Measurements from ENCODE around the gene ZNF765.
A peak's percentile ranks its signal among the peaks of the same experiment; 100 is the strongest.
"Not testable (repeated sequence)": the region's sequence is repeated elsewhere in the genome, so short reads cannot be mapped to it uniquely, and the experiment has no call there.

Gene ZNF765

GRCh38 chr19:53455828-53456227 is 60.9 kb downstream of the ZNF765 start:
- H3K36me3 Mint-ChIP-seq = peaks cover 49% of the 10 kb centered on the region

GRCh38 chr19:53460131-53460721 is 65.3 kb downstream of the ZNF765 start:
- H3K9me3 Mint-ChIP-seq = peaks cover 46% of the 10 kb centered on the region
- H3K27ac Mint-ChIP-seq = not testable (repeated sequence)

More at GRCh38 chr19:53455828-53456227, 60.9 kb downstream of the ZNF765 start:
- Mint-ChIP-seq H3K9me3 (peaks cover 34% of the 10 kb centered on the region), H3K4me1 (no peaks in the 10 kb centered on the region), H3K27ac (no peak overlapping the region), H3K4me3 (no peak overlapping the region)
- ATAC-seq (no peak), DNase-seq (ENCODE audit: low spot score in 2 of 2) (no peak)

GRCh38 chr19:53461866-53462265 is 66.9 kb downstream of the ZNF765 start:
- ATAC-seq (no peak), DNase-seq (ENCODE audit: low spot score in 2 of 2) (no peak)
- no peaks in the 10 kb centered on the region for H3K4me1 Mint-ChIP-seq
- peaks cover 33% of the 10 kb centered on the region for H3K9me3 Mint-ChIP-seq
- no peak overlapping the region for H3K4me3 Mint-ChIP-seq
- no peaks in the 10 kb centered on the region for H3K36me3 Mint-ChIP-seq
- no peak overlapping the region for H3K27ac Mint-ChIP-seq

More at GRCh38 chr19:53460131-53460721, 65.3 kb downstream of the ZNF765 start:
- not testable (repeated sequence) for H3K4me3 Mint-ChIP-seq; DNase-seq (ENCODE audit: low spot score in 2 of 2); H3K4me1 Mint-ChIP-seq; ATAC-seq; H3K36me3 Mint-ChIP-seq

GRCh38 chr19:53462861-53463260 is 67.9 kb downstream of the ZNF765 start:
- no peak overlapping the region for H3K27ac Mint-ChIP-seq
- no peaks in the 10 kb centered on the region for H3K36me3 Mint-ChIP-seq
- no peaks in the 10 kb centered on the region for H3K4me1 Mint-ChIP-seq
- H3K9me3 Mint-ChIP-seq = peaks cover 29% of the 10 kb centered on the region
- no peak overlapping the region for H3K4me3 Mint-ChIP-seq
- DNase-seq (ENCODE audit: low spot score in 2 of 2) (no peak), ATAC-seq (no peak)

GRCh38 chr19:53463263-53463662 is 68.3 kb downstream of the ZNF765 start:
- peaks cover 4% of the 10 kb centered on the region for H3K4me1 Mint-ChIP-seq
- H3K27ac Mint-ChIP-seq = no peak overlapping the region
- ATAC-seq = no peak
- no peaks in the 10 kb centered on the region for H3K36me3 Mint-ChIP-seq
- no peak for DNase-seq (ENCODE audit: low spot score in 2 of 2)
- peaks cover 27% of the 10 kb centered on the region for H3K9me3 Mint-ChIP-seq
- no peak overlapping the region for H3K4me3 Mint-ChIP-seq

- H3K27ac Mint-ChIP-seq = no peak overlapping the region
Measured at GRCh38 chr19:53466726-53467484, 72.0 kb downstream of the ZNF765 start.

GRCh38 chr19:53467485-53468262 is 72.7 kb downstream of the ZNF765 start, which contains the start of gene ZNF813:
TSS of gene ZNF813 (plus strand) at chr19:53467733. CDS start at chr19:53483823, 16,090 bp downstream.
- H3K4me1 Mint-ChIP-seq = peaks cover 8% of the 10 kb centered on the region
- H3K4me3 Mint-ChIP-seq = peak within 1 kb of the TSS; percentile 78
- H3K36me3 Mint-ChIP-seq = peaks cover 6% of the 10 kb centered on the region
- DNase-seq (ENCODE audit: low spot score in 2 of 2) (peak; percentile 84 to 94), ATAC-seq (peak; percentile 98)
- peak within 1 kb of the TSS; percentile 65 for H3K27ac Mint-ChIP-seq
- peaks cover 17% of the 10 kb centered on the region for H3K9me3 Mint-ChIP-seq

More at GRCh38 chr19:53466726-53467484, 72.0 kb downstream of the ZNF765 start:
- peak; percentile 52 for ATAC-seq
- peak overlapping the region; percentile 78 for H3K4me3 Mint-ChIP-seq
- H3K4me1 Mint-ChIP-seq = peaks cover 8% of the 10 kb centered on the region
- H3K9me3 Mint-ChIP-seq = peaks cover 18% of the 10 kb centered on the region
- peaks cover 6% of the 10 kb centered on the region for H3K36me3 Mint-ChIP-seq
- no peak for DNase-seq (ENCODE audit: low spot score in 2 of 2)

GRCh38 chr19:53468628-53469027 is 73.7 kb downstream of the ZNF765 start:
- not testable (repeated sequence) for H3K4me1 Mint-ChIP-seq; H3K36me3 Mint-ChIP-seq; H3K27ac Mint-ChIP-seq; ATAC-seq; DNase-seq (ENCODE audit: low spot score in 2 of 2)
- Mint-ChIP-seq H3K9me3 (peaks cover 11% of the 10 kb centered on the region), H3K4me3 (peak overlapping the region; percentile 78)

- H3K4me3 Mint-ChIP-seq = no peak overlapping the region
- H3K9me3 Mint-ChIP-seq = peaks cover 14% of the 10 kb centered on the region
- DNase-seq (ENCODE audit: low spot score in 2 of 2) = no peak
- H3K36me3 Mint-ChIP-seq = peaks cover 6% of the 10 kb centered on the region
- H3K27ac Mint-ChIP-seq = no peak overlapping the region
- H3K4me1 Mint-ChIP-seq = peaks cover 8% of the 10 kb centered on the region
- ATAC-seq = no peak
Measured at GRCh38 chr19:53471916-53472315, 77.0 kb downstream of the ZNF765 start.

- Mint-ChIP-seq H3K9me3 (peaks cover 18% of the 10 kb centered on the region), H3K36me3 (peaks cover 25% of the 10 kb centered on the region)
- not testable (repeated sequence) for H3K4me3 Mint-ChIP-seq; H3K27ac Mint-ChIP-seq; DNase-seq (ENCODE audit: low spot score in 2 of 2); ATAC-seq; H3K4me1 Mint-ChIP-seq
Measured at GRCh38 chr19:53474832-53475231, 79.9 kb downstream of the ZNF765 start.

- Mint-ChIP-seq H3K36me3 (peaks cover 29% of the 10 kb centered on the region), H3K9me3 (peaks cover 18% of the 10 kb centered on the region)
- H3K27ac Mint-ChIP-seq; ATAC-seq; DNase-seq (ENCODE audit: low spot score in 2 of 2); H3K4me1 Mint-ChIP-seq; H3K4me3 Mint-ChIP-seq: not testable (repeated sequence)
Measured at GRCh38 chr19:53475470-53475869, 80.5 kb downstream of the ZNF765 start.
